GM12878 (cell line): ENCODE data around the gene SOX18. TPM values are rescaled to one million over a fixed set of nuclear protein-coding genes. Genes with fewer than 3 reads are reported as not detected.

Experiments
- ATAC-seq: fragments of 200-7000 bp; cut with Tn5 transposase; 3 replicates; pipeline ENCODE4 v1.9.1; 2020; ENCODE audit warnings: mild to moderate bottlenecking, moderate library complexity
- BruUV-seq: library from RNA; stranded (reverse); fragments of 400-500 nt; replicated peaks from 2 replicates; lab custom pipeline; 2021; lab: Mats Ljungman, UMichigan
- CTCF ChIA-PET: fragments of 300-600 bp; sonication (Branson Sonifier 250); formaldehyde crosslinking; extraction: SDS; loops from one replicate; lab custom pipeline; 2021; ENCODE audit warnings: inconsistent platforms; lab: Yijun Ruan, JAX
- POLR2A ChIA-PET: fragments of 350-600 bp; formaldehyde crosslinking; extraction: SDS; loops from one replicate; lab custom pipeline; 2021; ENCODE audit warnings: inconsistent platforms; lab: Charles Lee
- RAD21 ChIA-PET: fragments of 300-600 bp; sonication (Branson Sonifier 250); formaldehyde crosslinking; loops from one replicate; lab custom pipeline; 2023; ENCODE audit warnings: antibody characterized with exemption; ENCODE audit not compliant: unreplicated experiment; lab: Charles Lee
- SMC1A ChIA-PET: fragments of 300-600 bp; sonication (Branson Sonifier 250); formaldehyde crosslinking; loops from one replicate; lab custom pipeline; 2023; ENCODE audit not compliant: unreplicated experiment, uncharacterized antibody; lab: Charles Lee
- DNase-seq: peaks from one replicate; pipeline ENCODE4 v3.0.0-alpha.2; 2011; ENCODE audit warnings: low read depth, low spot score
- FAIRE-seq: peaks from 3 replicates; lab custom pipeline; 2011; peaks lifted over from hg19 to GRCh38; lab: Jason Lieb, UNC
- H2AFZ ChIP-seq: 2 replicates; pipeline ENCODE4 v1.6.0; 2011; ENCODE audit warnings: low read depth, low read length, control low read depth; ENCODE audit not compliant: control insufficient read depth
- H3K27ac ChIP-seq: 2 replicates; pipeline ENCODE4 v1.5.1; 2011; ENCODE audit warnings: control low read depth; ENCODE audit not compliant: control insufficient read depth, insufficient read depth
- H3K27me3 ChIP-seq, 2 experiments: replicated peaks in 1 of 2; 2 replicates each; pipeline versions ENCODE4 v1.6.0 to v1.6.1; 2011; ENCODE audit warnings: low read length in 1 of 2; ENCODE audit not compliant: control insufficient read depth in 2 of 2, insufficient read depth in 2 of 2
- H3K36me3 ChIP-seq, 2 experiments: 2 replicates each; pipeline ENCODE4 v1.5.1; 2011; ENCODE audit warnings: low read length in 1 of 2; ENCODE audit not compliant: control insufficient read depth in 2 of 2, insufficient read depth in 2 of 2
- H3K4me1 ChIP-seq: 2 replicates; pipeline ENCODE4 v1.6.1; 2011; ENCODE audit warnings: mild to moderate bottlenecking, low read length, moderate library complexity, mixed read lengths; ENCODE audit not compliant: control insufficient read depth, insufficient read depth
- H3K4me2 ChIP-seq: 2 replicates; pipeline ENCODE4 v1.6.0; 2011; ENCODE audit warnings: control low read depth; ENCODE audit not compliant: control insufficient read depth, insufficient read depth
- H3K4me3 ChIP-seq: fragments of 200-600 bp; sonication (generic); 2 replicates; pipeline ENCODE4 v1.5.1; 2016
- H3K79me2 ChIP-seq: 2 replicates; pipeline ENCODE4 v1.6.0; 2011; ENCODE audit warnings: low read length; ENCODE audit not compliant: control insufficient read depth, insufficient read depth
- H3K9ac ChIP-seq: 2 replicates; pipeline ENCODE4 v1.8.0; 2011; ENCODE audit warnings: low read length, control low read depth, mixed read lengths; ENCODE audit not compliant: control insufficient read depth, insufficient read depth
- H3K9me3 ChIP-seq: replicated peaks from 3 replicates; pipeline ENCODE4 v1.5.1; 2011; ENCODE audit warnings: mild to moderate bottlenecking, low read length; ENCODE audit not compliant: control insufficient read depth, insufficient read depth
- H4K20me1 ChIP-seq: 2 replicates; pipeline ENCODE4 v1.6.0; 2011; ENCODE audit not compliant: control insufficient read depth, insufficient read depth
- BCL11A ChIP-seq: IDR thresholded peaks from 2 replicates; pipeline ENCODE4 v1.6.1; 2011; ENCODE audit warnings: low read depth, low read length
- BHLHE40 ChIP-seq, 2 experiments: fragments of 450-650 bp in 1 of 2; IDR thresholded peaks; 2 replicates each; pipeline ENCODE4 v1.6.1; 2011 to 2017; ENCODE audit warnings: low read depth in 2 of 2, borderline replicate concordance in 1 of 2, improper control_type of control experiment in 1 of 2, low read length in 1 of 2, mild to moderate bottlenecking in 1 of 2
- CREM ChIP-seq: IDR thresholded peaks from 2 replicates; pipeline ENCODE4 v1.6.1; 2014; ENCODE audit warnings: antibody characterized with exemption, low read depth
- ETV6 ChIP-seq, 2 experiments: fragments of 450-650 bp in 1 of 2; IDR thresholded peaks in 1 of 2; conservative IDR thresholded peaks in 1 of 2; 2 replicates each; pipeline ENCODE4 v1.6.1; 2014; ENCODE audit warnings: antibody characterized with exemption in 1 of 2, borderline replicate concordance in 1 of 2, low read depth in 1 of 2, mild to moderate bottlenecking in 1 of 2, moderate library complexity in 1 of 2
- HDAC2 ChIP-seq: fragments of 200-600 bp; sonication (generic); IDR thresholded peaks from 2 replicates; pipeline ENCODE4 v1.6.1; 2017
- LARP7 ChIP-seq: fragments of 450-650 bp; IDR thresholded peaks from 2 replicates; pipeline ENCODE4 v1.6.1; 2017; ENCODE audit warnings: mild to moderate bottlenecking
- MEF2A ChIP-seq: IDR thresholded peaks from 2 replicates; pipeline ENCODE4 v1.6.1; 2011; ENCODE audit warnings: low read depth, mild to moderate bottlenecking, low read length, moderate library complexity; ENCODE audit not compliant: insufficient read depth
- MLLT1 ChIP-seq: fragments of 450-650 bp; IDR thresholded peaks from 2 replicates; pipeline ENCODE4 v1.6.1; 2016; ENCODE audit warnings: mild to moderate bottlenecking
- RAD21 ChIP-seq: IDR thresholded peaks from 2 replicates; pipeline ENCODE4 v1.6.1; 2011; ENCODE audit warnings: mild to moderate bottlenecking, low read depth, low read length, moderate library complexity; ENCODE audit not compliant: insufficient read depth
- RBBP5 ChIP-seq: fragments of 200-600 bp; sonication (generic); conservative IDR thresholded peaks from 2 replicates; pipeline ENCODE4 v1.6.1; 2016
- SMAD5 ChIP-seq: IDR thresholded peaks from 2 replicates; pipeline ENCODE4 v1.6.1; 2016; ENCODE audit warnings: antibody characterized with exemption, low read depth
- SMARCA5 ChIP-seq: fragments of 450-650 bp; IDR thresholded peaks from 2 replicates; pipeline ENCODE4 v1.6.1; 2017; ENCODE audit warnings: mild to moderate bottlenecking
- ZNF274 ChIP-seq: IDR thresholded peaks from one replicate; pipeline ENCODE4 v1.8.0; 2011; ENCODE audit not compliant: insufficient read length, insufficient read depth
- WGBS: methylation state at CpG from one replicate; pipeline ENCODE4 v1.1.6; 2016; ENCODE audit warnings: low lambda C conversion rate; ENCODE audit not compliant: insufficient replicate concordance, insufficient coverage; ENCODE audit errors: missing lambda C conversion rate; 5-methylcytosine and 5-hydroxymethylcytosine counted together
- in situ Hi-C: fragments of 300-500 bp; cut with MboI; formaldehyde crosslinking; loops from 9 replicates; pipeline ENCODE4 v1.14.3; 2018; ENCODE audit warnings: mixed read lengths
- intact Hi-C: fragments of 100-400 bp; cut with micrococcal nuclease; formaldehyde crosslinking; loops from one replicate; pipeline ENCODE4 v1.14.2; 2022; ENCODE audit not compliant: unreplicated experiment
- polyA plus RNA-seq, 11 experiments: library from polyadenylated mRNA; depleted of rRNA in 4 of 11; unstranded in 6 of 11; stranded (reverse) in 5 of 11; fragments of >200 nt; fragmentation: Nextera tagmentation in 4 of 11; fragmentation: Illumina TruSeq in 1 of 11; extraction: Ambion mirVana in 4 of 11; extraction: Trizol in 1 of 11; gene quantifications; 1 replicate in 1 of 11; 2 replicates in 10 of 11; pipeline versions ENCODE4 v1.2.1 to v1.2.3, GENCODE V29; 2011 to 2016; ENCODE audit warnings: inconsistent platforms in 2 of 11, missing spikeins in 2 of 11, low read depth in 1 of 11
- total RNA-seq, 4 experiments: library from RNA; depleted of rRNA in 3 of 4; stranded (reverse); fragments of >200 nt in 3 of 4; fragmentation: Illumina TruSeq in 1 of 4; extraction: Trizol in 1 of 4; gene quantifications; 2 replicates each; pipeline versions ENCODE4 v1.2.1 to v1.2.3, GENCODE V29; 2013 to 2021
- TF ChIP-seq, protein P1 (sequence below): IDR thresholded peaks from 2 replicates; pipeline ENCODE4 v1.6.1; 2012; ENCODE audit warnings: mild to moderate bottlenecking, low read depth, low read length
- TF ChIP-seq, protein P2 (sequence below): IDR thresholded peaks from 2 replicates; pipeline ENCODE4 v1.6.1; 2012; ENCODE audit warnings: improper control_type of control experiment, low read depth, low read length; ENCODE audit not compliant: insufficient replicate concordance

SOX18 gene
- total and polyA plus RNA-seq, 10 of the 15 experiments (the other 5 are each of a cell fraction or from before 2014, with no cell fraction given) = 0.05 to 5.6 (median 0.28) TPM; not detected in 3

- H3K9me3 ChIP-seq = no peaks in the 10 kb centered on the region; the same call in 2 of the 3 replicates
- no peaks in the 10 kb centered on the region for H4K20me1 ChIP-seq
- peaks cover 8% of the 10 kb centered on the region for H3K79me2 ChIP-seq
- H3K4me3 ChIP-seq = no peak overlapping the region
- no peak for DNase-seq
- FAIRE-seq = no peak
- WGBS = 88% methylated on average over 11 of the region's 11 CpGs
- no peak overlapping the region for H3K27ac ChIP-seq
- ChIA-PET RAD21 (no interaction called here), POLR2A (no interaction called here), CTCF (no interaction called here), SMC1A (interaction anchor here (1.2 kb wide), 1 partner anchor 18 kb away, joined by 3 read pairs; no protein-coding TSS in a partner anchor)
- ATAC-seq = no peak
- intact Hi-C loops (no loop called here), in situ Hi-C loops (no loop called here)
- H3K27me3 ChIP-seq = no peaks in the 10 kb centered on the region
- peaks cover 31 to 53% of the 10 kb centered on the region in 2 experiments for H3K36me3 ChIP-seq
- no TSS peak for BruUV-seq
- TF ChIP-seq SMARCA5 = no peak
- no peak for TF ChIP-seq SMAD5
- TF ChIP-seq BCL11A = no peak
- TF ChIP-seq BHLHE40 (IDR thresholded peaks at IDR 0.05; ENCODE audit: borderline replicate concordance in 1 of 2, low read depth in 2 of 2, low read length in 1 of 2) = no peak
- TF ChIP-seq MLLT1 = no peak
- no peak for TF ChIP-seq ZNF274
- no peak for TF ChIP-seq ETV6 (conservative IDR thresholded peaks at IDR 0.05 in 1 of 2, IDR thresholded peaks at IDR 0.05 in 1 of 2; ENCODE audit: borderline replicate concordance in 1 of 2, low read depth in 1 of 2)
- TF ChIP-seq RAD21 = no peak
- no peak for TF ChIP-seq CREM
- TF ChIP-seq, protein P1, sequence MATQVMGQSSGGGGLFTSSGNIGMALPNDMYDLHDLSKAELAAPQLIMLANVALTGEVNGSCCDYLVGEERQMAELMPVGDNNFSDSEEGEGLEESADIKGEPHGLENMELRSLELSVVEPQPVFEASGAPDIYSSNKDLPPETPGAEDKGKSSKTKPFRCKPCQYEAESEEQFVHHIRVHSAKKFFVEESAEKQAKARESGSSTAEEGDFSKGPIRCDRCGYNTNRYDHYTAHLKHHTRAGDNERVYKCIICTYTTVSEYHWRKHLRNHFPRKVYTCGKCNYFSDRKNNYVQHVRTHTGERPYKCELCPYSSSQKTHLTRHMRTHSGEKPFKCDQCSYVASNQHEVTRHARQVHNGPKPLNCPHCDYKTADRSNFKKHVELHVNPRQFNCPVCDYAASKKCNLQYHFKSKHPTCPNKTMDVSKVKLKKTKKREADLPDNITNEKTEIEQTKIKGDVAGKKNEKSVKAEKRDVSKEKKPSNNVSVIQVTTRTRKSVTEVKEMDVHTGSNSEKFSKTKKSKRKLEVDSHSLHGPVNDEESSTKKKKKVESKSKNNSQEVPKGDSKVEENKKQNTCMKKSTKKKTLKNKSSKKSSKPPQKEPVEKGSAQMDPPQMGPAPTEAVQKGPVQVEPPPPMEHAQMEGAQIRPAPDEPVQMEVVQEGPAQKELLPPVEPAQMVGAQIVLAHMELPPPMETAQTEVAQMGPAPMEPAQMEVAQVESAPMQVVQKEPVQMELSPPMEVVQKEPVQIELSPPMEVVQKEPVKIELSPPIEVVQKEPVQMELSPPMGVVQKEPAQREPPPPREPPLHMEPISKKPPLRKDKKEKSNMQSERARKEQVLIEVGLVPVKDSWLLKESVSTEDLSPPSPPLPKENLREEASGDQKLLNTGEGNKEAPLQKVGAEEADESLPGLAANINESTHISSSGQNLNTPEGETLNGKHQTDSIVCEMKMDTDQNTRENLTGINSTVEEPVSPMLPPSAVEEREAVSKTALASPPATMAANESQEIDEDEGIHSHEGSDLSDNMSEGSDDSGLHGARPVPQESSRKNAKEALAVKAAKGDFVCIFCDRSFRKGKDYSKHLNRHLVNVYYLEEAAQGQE = no peak
- TF ChIP-seq RBBP5 = no peak
- no peak for TF ChIP-seq LARP7
- no peak for TF ChIP-seq MEF2A
- TF ChIP-seq, protein P2, sequence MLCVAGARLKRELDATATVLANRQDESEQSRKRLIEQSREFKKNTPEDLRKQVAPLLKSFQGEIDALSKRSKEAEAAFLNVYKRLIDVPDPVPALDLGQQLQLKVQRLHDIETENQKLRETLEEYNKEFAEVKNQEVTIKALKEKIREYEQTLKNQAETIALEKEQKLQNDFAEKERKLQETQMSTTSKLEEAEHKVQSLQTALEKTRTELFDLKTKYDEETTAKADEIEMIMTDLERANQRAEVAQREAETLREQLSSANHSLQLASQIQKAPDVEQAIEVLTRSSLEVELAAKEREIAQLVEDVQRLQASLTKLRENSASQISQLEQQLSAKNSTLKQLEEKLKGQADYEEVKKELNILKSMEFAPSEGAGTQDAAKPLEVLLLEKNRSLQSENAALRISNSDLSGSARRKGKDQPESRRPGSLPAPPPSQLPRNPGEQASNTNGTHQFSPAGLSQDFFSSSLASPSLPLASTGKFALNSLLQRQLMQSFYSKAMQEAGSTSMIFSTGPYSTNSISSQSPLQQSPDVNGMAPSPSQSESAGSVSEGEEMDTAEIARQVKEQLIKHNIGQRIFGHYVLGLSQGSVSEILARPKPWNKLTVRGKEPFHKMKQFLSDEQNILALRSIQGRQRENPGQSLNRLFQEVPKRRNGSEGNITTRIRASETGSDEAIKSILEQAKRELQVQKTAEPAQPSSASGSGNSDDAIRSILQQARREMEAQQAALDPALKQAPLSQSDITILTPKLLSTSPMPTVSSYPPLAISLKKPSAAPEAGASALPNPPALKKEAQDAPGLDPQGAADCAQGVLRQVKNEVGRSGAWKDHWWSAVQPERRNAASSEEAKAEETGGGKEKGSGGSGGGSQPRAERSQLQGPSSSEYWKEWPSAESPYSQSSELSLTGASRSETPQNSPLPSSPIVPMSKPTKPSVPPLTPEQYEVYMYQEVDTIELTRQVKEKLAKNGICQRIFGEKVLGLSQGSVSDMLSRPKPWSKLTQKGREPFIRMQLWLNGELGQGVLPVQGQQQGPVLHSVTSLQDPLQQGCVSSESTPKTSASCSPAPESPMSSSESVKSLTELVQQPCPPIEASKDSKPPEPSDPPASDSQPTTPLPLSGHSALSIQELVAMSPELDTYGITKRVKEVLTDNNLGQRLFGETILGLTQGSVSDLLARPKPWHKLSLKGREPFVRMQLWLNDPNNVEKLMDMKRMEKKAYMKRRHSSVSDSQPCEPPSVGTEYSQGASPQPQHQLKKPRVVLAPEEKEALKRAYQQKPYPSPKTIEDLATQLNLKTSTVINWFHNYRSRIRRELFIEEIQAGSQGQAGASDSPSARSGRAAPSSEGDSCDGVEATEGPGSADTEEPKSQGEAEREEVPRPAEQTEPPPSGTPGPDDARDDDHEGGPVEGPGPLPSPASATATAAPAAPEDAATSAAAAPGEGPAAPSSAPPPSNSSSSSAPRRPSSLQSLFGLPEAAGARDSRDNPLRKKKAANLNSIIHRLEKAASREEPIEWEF = no peak
- TF ChIP-seq HDAC2 = no peak
- no peak overlapping the region for H3K9ac ChIP-seq
- no peaks in the 10 kb centered on the region; the same call in 1 of the 2 replicates for H3K4me1 ChIP-seq
- no peak overlapping the region for H3K4me2 ChIP-seq
- H2AFZ ChIP-seq = no peak overlapping the region
These were observed 47.8 kb downstream of the SOX18 start for GRCh38 chr20:64001607-64002011.
